Right renal cortex interstitium (tissue), 3 donors: Measurements from ENCODE around the gene SPTBN1. TPM values are rescaled to one million over a fixed set of nuclear protein-coding genes. Genes with fewer than 3 reads are reported as not detected.

Experiments
- DNase-seq, 3 donors: peaks; one replicate each; pipeline ENCODE4 v3.0.0-alpha.2; 2013; ENCODE audit warnings: low read depth in 3 of 3, low spot score in 2 of 3
- polyA plus RNA-seq, 3 donors: library from polyadenylated mRNA; unstranded; fragments of 120-200 nt; gene quantifications; one replicate each; pipeline ENCODE4 v1.2.1, GENCODE V29; 2013; ENCODE audit not compliant: insufficient read length in 3 of 3

The SPTBN1 gene
- polyA plus RNA-seq, 3 donors, result 222 to 230 (median 225) TPM

DNA sequence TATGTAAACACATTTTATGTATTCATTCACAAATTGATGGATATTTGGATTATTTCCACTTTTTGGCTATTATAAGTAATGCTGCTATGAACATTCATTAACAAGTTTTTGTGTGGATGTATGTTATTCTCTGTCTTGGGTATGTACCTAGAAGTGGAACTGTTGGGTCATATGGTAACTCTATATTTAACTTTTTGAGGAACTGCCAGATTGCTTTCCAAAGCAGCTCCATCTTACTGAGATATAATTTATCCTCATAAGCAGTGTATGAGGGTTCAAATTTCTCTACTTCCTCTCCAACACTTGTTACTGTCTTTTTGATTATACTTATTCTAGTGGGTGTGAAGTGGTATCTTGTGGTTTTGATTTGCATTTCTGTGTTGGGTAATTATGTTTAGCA lies 260.2 kb downstream of the SPTBN1 start:
- no peak for DNase-seq

DNA sequence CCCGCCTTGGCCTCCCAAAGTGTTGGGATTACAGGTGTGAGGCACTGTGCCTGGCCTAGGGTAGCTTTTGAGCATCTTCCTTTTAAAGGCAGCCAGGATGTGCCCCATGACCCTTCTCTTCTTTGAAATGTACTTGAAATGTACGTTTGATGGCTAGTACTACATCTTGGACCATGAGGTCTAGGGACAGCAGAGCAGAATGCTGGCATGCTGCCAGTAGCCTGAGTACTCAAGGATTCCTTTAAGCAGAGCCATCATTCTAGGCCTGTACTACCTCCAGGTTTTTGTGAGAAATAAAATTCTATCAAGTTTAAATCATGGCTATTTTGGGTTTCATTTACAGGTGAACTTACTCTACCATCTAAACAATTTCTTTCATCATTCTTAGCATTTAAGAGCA lies 264.4 kb downstream of the SPTBN1 start:
- no peak for DNase-seq

Other genes starting within 250 kb of the SPTBN1 start
- under 1 TPM in 1 of 3 donors, not detected in 2; 0.06 TPM for gene TSPYL6, start 200.1 kb upstream of the SPTBN1 start, polyA plus RNA-seq